K562 (cell line): Measurements from ENCODE around the gene OR51S1. TPM values are rescaled to one million over a fixed set of nuclear protein-coding genes. Genes with fewer than 3 reads are reported as not detected.

Experiments used
- ATAC-seq: fragments of 200-7000 bp; cut with Tn5 transposase; 3 replicates; pipeline ENCODE4 v1.9.1; 2020; ENCODE audit warnings: moderate library complexity
- BruUV-seq: library from RNA; stranded (reverse); fragments of 400-500 nt; replicated peaks from 2 replicates; lab custom pipeline; 2021; lab: Mats Ljungman, UMichigan
- CTCF ChIA-PET: fragments of 300-600 bp; formaldehyde crosslinking; extraction: SDS; loops from one replicate; lab custom pipeline; 2021; ENCODE audit warnings: low intra/inter-chr PET ratio; lab: Yijun Ruan, JAX
- POLR2A ChIA-PET: fragments of 300-600, 350-650 bp; sonication (Branson Sonifier 250); formaldehyde crosslinking; extraction: SDS; loops from one replicate; lab custom pipeline; 2021; ENCODE audit warnings: antibody characterized with exemption, inconsistent platforms; lab: Yijun Ruan, JAX
- DNase-seq, 4 experiments: peaks; one replicate each; pipeline versions ENCODE4 v3.0.0 to v3.0.0-alpha.2; 2011 to 2018; ENCODE audit warnings: low spot score in 3 of 4, mixed read lengths in 3 of 4; ENCODE audit errors: extremely low read depth in 1 of 4
- FAIRE-seq: peaks from 2 replicates; lab custom pipeline; 2011; peaks lifted over from hg19 to GRCh38; lab: Jason Lieb, UNC
- H2AFZ ChIP-seq: 2 replicates; pipeline ENCODE4 v1.6.0; 2011; ENCODE audit warnings: low read depth, low read length, control low read depth, inconsistent platforms
- H3K27ac ChIP-seq: fragments of 200-600 bp; 3 replicates; pipeline ENCODE4 v1.8.0; 2011; ENCODE audit warnings: low read depth, mild to moderate bottlenecking, control low read depth, inconsistent platforms, low read length, moderate library complexity, mixed read lengths; ENCODE audit errors: extremely low read depth
- H3K27me3 ChIP-seq, 2 experiments: fragments of 300-600 bp in 1 of 2; 2 replicates in 1 of 2; 3 replicates in 1 of 2; pipeline versions ENCODE4 v1.6.0 to v1.8.0; 2011; ENCODE audit warnings: inconsistent platforms in 2 of 2, low read length in 2 of 2, mild to moderate bottlenecking in 1 of 2, mixed read lengths in 1 of 2, moderate library complexity in 1 of 2; ENCODE audit not compliant: control insufficient read depth in 2 of 2, insufficient read depth in 2 of 2
- H3K36me3 ChIP-seq: fragments of 300-600 bp; 3 replicates; pipeline ENCODE4 v1.8.0; 2011; ENCODE audit warnings: mild to moderate bottlenecking, low read length, inconsistent platforms; ENCODE audit not compliant: control insufficient read depth, insufficient read depth
- H3K4me1 ChIP-seq, 2 experiments: fragments of 200-600 bp in 1 of 2; replicated peaks in 1 of 2; 2 replicates in 1 of 2; 3 replicates in 1 of 2; pipeline versions ENCODE4 v1.5.1 to v1.8.0; 2011; ENCODE audit warnings: inconsistent platforms in 2 of 2, low read length in 2 of 2, mild to moderate bottlenecking in 1 of 2, mixed read lengths in 1 of 2, moderate library complexity in 1 of 2; ENCODE audit not compliant: control insufficient read depth in 2 of 2, insufficient read depth in 2 of 2
- H3K4me2 ChIP-seq: 2 replicates; pipeline ENCODE4 v1.6.1; 2011; ENCODE audit warnings: low read length, control low read depth, inconsistent platforms, mixed read lengths; ENCODE audit not compliant: insufficient read depth
- H3K4me3 ChIP-seq: fragments of 200-600 bp; sonication (generic), shearing (Covaris generic); 2 replicates; pipeline ENCODE4 v1.5.1; 2016; ENCODE audit warnings: control low read depth, inconsistent platforms
- H3K79me2 ChIP-seq: fragments of 200-600 bp; 3 replicates; pipeline ENCODE4 v1.8.0; 2011; ENCODE audit warnings: low read length, inconsistent platforms; ENCODE audit not compliant: control insufficient read depth, insufficient read depth
- H3K9ac ChIP-seq, 2 experiments: 2 replicates each; pipeline versions ENCODE4 v1.6.0 to v1.6.1; 2011; ENCODE audit warnings: low read depth in 2 of 2, low read length in 2 of 2, control low read depth in 1 of 2, inconsistent platforms in 1 of 2, mild to moderate bottlenecking in 1 of 2, mixed read lengths in 1 of 2; ENCODE audit not compliant: insufficient read depth in 1 of 2
- H3K9me1 ChIP-seq: one replicate; pipeline ENCODE4 v1.6.0; 2011; ENCODE audit warnings: inconsistent platforms, mild to moderate bottlenecking, low read length, moderate library complexity; ENCODE audit not compliant: control insufficient read depth, insufficient read depth
- H3K9me3 ChIP-seq: replicated peaks from 2 replicates; pipeline ENCODE4 v1.5.1; 2011; ENCODE audit warnings: low read depth, low read length, inconsistent platforms; ENCODE audit not compliant: control insufficient read depth, insufficient read depth
- H4K20me1 ChIP-seq: replicated peaks from 2 replicates; pipeline ENCODE4 v1.6.1; 2011; ENCODE audit warnings: low read length, inconsistent platforms, mixed read lengths; ENCODE audit not compliant: control insufficient read depth, insufficient read depth
- ARID4B ChIP-seq: sonication (generic); formaldehyde crosslinking; IDR thresholded peaks from 2 replicates; pipeline ENCODE4 v1.8.0; 2022; ENCODE audit warnings: mild to moderate bottlenecking, missing genetic modification reagents
- ELF4 ChIP-seq: fragments of 450-650 bp; formaldehyde crosslinking; IDR thresholded peaks from 2 replicates; pipeline ENCODE4 v1.4.0; 2022; ENCODE audit warnings: missing genetic modification characterization
- ESRRB ChIP-seq: fragments of 250-450 bp; sonication (Bioruptor Pico); IDR thresholded peaks from 2 replicates; pipeline ENCODE4 v1.5.0; 2020; ENCODE audit warnings: mild to moderate bottlenecking, moderate library complexity, borderline replicate concordance
- KAT7 ChIP-seq: sonication (generic); formaldehyde crosslinking; IDR thresholded peaks from 2 replicates; pipeline ENCODE4 v1.8.0; 2022; ENCODE audit warnings: missing genetic modification reagents, mild to moderate bottlenecking, borderline replicate concordance
- NFIX ChIP-seq: fragments of 250-450 bp; sonication (Bioruptor Pico); IDR thresholded peaks from 2 replicates; pipeline ENCODE4 v1.4.0; 2020; ENCODE audit warnings: low read depth, mild to moderate bottlenecking, moderate library complexity
- NKRF ChIP-seq: fragments of 450-650 bp; IDR thresholded peaks from 2 replicates; pipeline ENCODE4 v1.6.1; 2016; ENCODE audit warnings: borderline replicate concordance
- RBBP5 ChIP-seq: fragments of 200-600 bp; sonication (generic); IDR thresholded peaks from 2 replicates; pipeline ENCODE4 v1.6.1; 2012; ENCODE audit warnings: borderline replicate concordance, mild to moderate bottlenecking, low read length, control low read depth, inconsistent platforms; ENCODE audit not compliant: insufficient read depth, poor library complexity, severe bottlenecking
- SMARCA5 ChIP-seq: fragments of 450-650 bp; IDR thresholded peaks from 2 replicates; pipeline ENCODE4 v1.6.1; 2016
- ZBTB49 ChIP-seq: sonication (generic); formaldehyde crosslinking; IDR thresholded peaks from 2 replicates; pipeline ENCODE4 v1.8.0; 2022; ENCODE audit warnings: missing genetic modification reagents, mild to moderate bottlenecking, borderline replicate concordance
- ZNF699 ChIP-seq: fragments of 250-450 bp; sonication (Bioruptor Pico); IDR thresholded peaks from 2 replicates; pipeline ENCODE4 v1.8.0; 2021; ENCODE audit warnings: mild to moderate bottlenecking, moderate library complexity; ENCODE audit not compliant: insufficient replicate concordance
- ZNF76 ChIP-seq: fragments of 250-450 bp; sonication (Bioruptor Pico); IDR thresholded peaks from 2 replicates; pipeline ENCODE4 v1.4.0; 2020; ENCODE audit warnings: mild to moderate bottlenecking, moderate library complexity, borderline replicate concordance
- ZNF830 ChIP-seq: fragments of 250-450 bp; sonication (Bioruptor Pico); IDR thresholded peaks from 2 replicates; pipeline ENCODE4 v1.5.0; 2021; ENCODE audit warnings: mild to moderate bottlenecking
- WGBS: fragments of 100-300 bp; shearing (Covaris generic); methylation state at CpG from one replicate; pipeline ENCODE4 v1.1.6; 2016; ENCODE audit warnings: low coverage, mixed read lengths; ENCODE audit not compliant: insufficient coverage; ENCODE audit errors: missing lambda C conversion rate; 5-methylcytosine and 5-hydroxymethylcytosine counted together
- in situ Hi-C: fragments of 300-500 bp; cut with MboI; formaldehyde crosslinking; loops from 4 replicates; pipeline ENCODE4 v1.15.0; 2018; ENCODE audit warnings: inconsistent platforms, mixed read lengths
- intact Hi-C: fragments of 100-400 bp; cut with micrococcal nuclease; formaldehyde crosslinking; loops from 2 replicates; pipeline ENCODE4 v1.14.2; 2022
- polyA plus RNA-seq, 8 experiments: library from polyadenylated mRNA; depleted of rRNA in 4 of 8; stranded (reverse) in 5 of 8; unstranded in 3 of 8; fragments of >200 nt; fragmentation: Nextera tagmentation in 2 of 8; fragmentation: Illumina TruSeq in 1 of 8; extraction: Ambion mirVana in 2 of 8; extraction: Trizol in 1 of 8; gene quantifications; 2 replicates each; pipeline versions ENCODE4 v1.2.1 to v1.2.3, GENCODE V29; 2011 to 2014; ENCODE audit warnings: inconsistent platforms in 1 of 8, missing spikeins in 1 of 8
- total RNA-seq, 7 experiments: library from RNA; depleted of rRNA in 6 of 7; stranded (reverse); fragments of >200 nt in 6 of 7; fragmentation: Illumina TruSeq in 2 of 7; extraction: Trizol in 2 of 7; gene quantifications; 2 replicates each; pipeline versions ENCODE4 v1.2.1 to v1.2.3, GENCODE V29; 2011 to 2021; ENCODE audit warnings: low replicate concordance in 1 of 7

Gene OR51S1
- total and polyA plus RNA-seq, 9 of the 15 experiments (the other 6 are each of a cell fraction or from before 2014, with no cell fraction given) = not detected

- TF ChIP-seq SMARCA5 (no peak), ARID4B (CRISPR knock-in tag) (no peak), KAT7 (CRISPR knock-in tag) (no peak)
Measured at GRCh38 chr11:4886186-4886585, 37.2 kb upstream of the OR51S1 start (continued).

- no peaks in the 10 kb centered on the region for H3K9me1 ChIP-seq
- H3K27me3 ChIP-seq = no peaks in the 10 kb centered on the region
- no TSS peak for BruUV-seq
- no peaks in the 10 kb centered on the region for H4K20me1 ChIP-seq
- H3K4me3 ChIP-seq = no peak overlapping the region
- H3K27ac ChIP-seq = no peak overlapping the region
- H3K9ac ChIP-seq = no peak overlapping the region
- H3K36me3 ChIP-seq = no peaks in the 10 kb centered on the region
- ATAC-seq (no peak), FAIRE-seq (no peak), DNase-seq (no peak)
- ChIA-PET CTCF (no interaction called here), POLR2A (no interaction called here)
- in situ Hi-C loops (no loop called here), intact Hi-C loops (no loop called here)
- no peak overlapping the region; the same call in 1 of the 2 replicates for H2AFZ ChIP-seq
- 17% methylated on average over 3 of the region's 3 CpGs for WGBS
- H3K79me2 ChIP-seq = no peaks in the 10 kb centered on the region
- H3K9me3 ChIP-seq = no peaks in the 10 kb centered on the region
- peaks cover 4 to 14% of the 10 kb centered on the region in 2 experiments; a peak in 3 of 5 replicates for H3K4me1 ChIP-seq
- no peak overlapping the region for H3K4me2 ChIP-seq
- TF ChIP-seq ZBTB49 (CRISPR knock-in tag) (no peak), RBBP5 (no peak), NFIX (CRISPR knock-in tag) (no peak), NKRF (no peak), ZNF699 (CRISPR knock-in tag) (no peak), ESRRB (no peak), ELF4 (CRISPR knock-in tag) (no peak), ZNF830 (CRISPR knock-in tag) (no peak), ZNF76 (CRISPR knock-in tag) (no peak)
Measured at GRCh38 chr11:4884361-4884760, 35.4 kb upstream of the OR51S1 start.
